OCI-LY7 (cell line): ENCODE results near the gene FRS2.

ENCODE experiments used
- CTCF ChIP-seq: fragments of 200-600 bp; sonication (generic); conservative IDR thresholded peaks from 2 replicates; pipeline ENCODE4 v1.5.1; 2014; ENCODE audit warnings: mild to moderate bottlenecking, antibody characterized with exemption, low read length, moderate library complexity, mixed read lengths
- EZH2phosphoT487 ChIP-seq: fragments of 200-600 bp; sonication (generic); IDR thresholded peaks from 2 replicates; pipeline ENCODE4 v1.6.1; 2018; ENCODE audit warnings: low read depth, borderline replicate concordance, mild to moderate bottlenecking, mixed run types, antibody characterized with exemption, low read length, moderate library complexity, mixed read lengths

GRCh38 chr12:69438539-69438938, 31.6 kb upstream of the FRS2 start:
- no peak for TF ChIP-seq CTCF
- no peak for TF ChIP-seq EZH2phosphoT487
